ENCODE measurements around the gene TTC28.

Gene TTC28

GRCh38 chr22:28032861-28033260, 646.8 kb downstream of the TTC28 start:
- no peak for TF ChIP-seq CTCF (IDR thresholded peaks at IDR 0.05; ENCODE audit: borderline replicate concordance, insufficient read depth, low read depth, low read length)

GRCh38 chr22:28031383-28031922, 648.2 kb downstream of the TTC28 start:
- TF ChIP-seq CTCF (IDR thresholded peaks at IDR 0.05; ENCODE audit: borderline replicate concordance, insufficient read depth, low read depth, low read length), result no peak
- no peak overlapping the region for H3K4me3 ChIP-seq (ENCODE audit: low read depth, low read length)

More at GRCh38 chr22:28032861-28033260, 646.8 kb downstream of the TTC28 start:
- no peak overlapping the region for H3K4me3 ChIP-seq (ENCODE audit: low read depth, low read length)

- H3K4me3 ChIP-seq (ENCODE audit: low read depth, low read length), result no peak overlapping the region
- no peak for TF ChIP-seq CTCF (IDR thresholded peaks at IDR 0.05; ENCODE audit: borderline replicate concordance, insufficient read depth, low read depth, low read length)
Measured at GRCh38 chr22:28030473-28030872, 649.2 kb downstream of the TTC28 start.

- H3K4me3 ChIP-seq (ENCODE audit: low read depth, low read length), result no peak overlapping the region
- no peak for TF ChIP-seq CTCF (IDR thresholded peaks at IDR 0.05; ENCODE audit: borderline replicate concordance, insufficient read depth, low read depth, low read length)
Measured at GRCh38 chr22:28029956-28030355, 649.7 kb downstream of the TTC28 start.

GRCh38 chr22:28029201-28029948, 650.3 kb downstream of the TTC28 start:
- H3K4me3 ChIP-seq (ENCODE audit: low read depth, low read length), result no peak overlapping the region
- no peak for TF ChIP-seq CTCF (IDR thresholded peaks at IDR 0.05; ENCODE audit: borderline replicate concordance, insufficient read depth, low read depth, low read length)

- no peak for TF ChIP-seq CTCF (IDR thresholded peaks at IDR 0.05; ENCODE audit: borderline replicate concordance, insufficient read depth, low read depth, low read length)
- no peak overlapping the region for H3K4me3 ChIP-seq (ENCODE audit: low read depth, low read length)
Measured at GRCh38 chr22:28027453-28028448, 651.9 kb downstream of the TTC28 start.

Measured in GM12875 (cell line).